Sigmoid colon (tissue), 4 donors: Measurements from ENCODE around the gene ZIC5.

Experiments
- CTCF ChIP-seq, 4 experiments: fragments of 450-650 bp in 3 of 4; fragments of 200-600 bp in 1 of 4; IDR thresholded peaks; one replicate each; pipeline ENCODE4 v1.5.1; 2016 to 2019; ENCODE audit warnings: antibody characterized with exemption in 4 of 4, mild to moderate bottlenecking in 3 of 4, moderate library complexity in 2 of 4
- POLR2A ChIP-seq, 2 donors: fragments of 450-650 bp; IDR thresholded peaks; one replicate each; pipeline ENCODE4 v1.6.1; 2016; ENCODE audit warnings: antibody characterized with exemption in 2 of 2, mild to moderate bottlenecking in 2 of 2, moderate library complexity in 2 of 2
- POLR2AphosphoS5 ChIP-seq, 4 donors: sonication (generic); formaldehyde crosslinking; IDR thresholded peaks; one replicate each; pipeline ENCODE4 v1.6.1; 2017; ENCODE audit warnings: antibody characterized with exemption in 4 of 4

- TF ChIP-seq POLR2AphosphoS5 (IDR thresholded peaks at IDR 0.05) (no peak), CTCF (IDR thresholded peaks at IDR 0.05) (no peak), POLR2A (IDR thresholded peaks at IDR 0.05) (no peak)
Measured at GRCh38 chr13:99922631-99923404, 48.7 kb downstream of the ZIC5 start.
